Stimulated activated CD4-positive, alpha-beta T cell treated with anti-CD3 and anti-CD28 coated beads, Interleukin-12 subunit alpha, Interleukin-12 subunit beta, amount 100 ng/mL, for 24 hours (primary cell): ENCODE results near the gene ITGB4.
A peak's percentile ranks its signal among the peaks of the same experiment; 100 is the strongest.
"Not testable (repeated sequence)": the region's sequence is repeated elsewhere in the genome, so short reads cannot be mapped to it uniquely, and the experiment has no call there.

Source experiments
- DNase-seq, 2 experiments: peaks; one replicate each; pipeline ENCODE4 v3.0.0-alpha.2; 2020; ENCODE audit warnings: low read depth in 2 of 2

Gene ITGB4

DNA sequence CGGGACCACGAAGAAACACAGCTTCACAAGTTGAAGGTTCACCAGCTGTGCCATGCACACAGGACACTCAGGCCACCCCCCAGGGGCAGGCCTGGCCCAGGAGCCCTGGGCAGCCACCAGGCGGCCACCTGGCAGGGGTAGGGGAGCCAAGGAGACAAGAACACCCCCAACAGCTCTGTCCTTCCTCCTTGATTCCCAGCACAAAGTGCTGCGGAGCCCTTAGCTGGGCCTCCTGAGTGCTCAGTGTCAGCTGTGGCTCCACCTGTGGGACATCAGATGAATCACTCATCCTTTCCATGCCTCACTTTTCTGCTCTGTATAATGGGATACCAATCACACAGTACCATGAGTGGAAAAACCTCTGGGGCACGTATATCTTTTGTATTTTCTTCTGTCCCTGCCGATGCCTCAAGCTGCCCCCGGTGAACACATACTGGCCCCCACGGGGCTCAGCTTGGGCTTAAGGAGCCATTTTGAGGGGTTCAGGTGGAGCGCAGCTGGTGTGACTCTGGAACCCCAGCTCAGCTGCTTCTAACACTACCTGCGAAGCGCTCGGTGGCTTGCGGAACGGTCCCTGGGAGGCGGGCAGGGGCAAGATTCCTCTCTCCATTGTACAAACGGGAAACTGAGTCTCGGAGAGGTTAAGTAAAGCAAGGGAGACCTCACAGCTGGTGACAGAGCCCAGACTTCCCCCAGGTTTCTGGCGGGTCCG, 31.7 kb downstream of the ITGB4 start:
- no peak for DNase-seq

DNA sequence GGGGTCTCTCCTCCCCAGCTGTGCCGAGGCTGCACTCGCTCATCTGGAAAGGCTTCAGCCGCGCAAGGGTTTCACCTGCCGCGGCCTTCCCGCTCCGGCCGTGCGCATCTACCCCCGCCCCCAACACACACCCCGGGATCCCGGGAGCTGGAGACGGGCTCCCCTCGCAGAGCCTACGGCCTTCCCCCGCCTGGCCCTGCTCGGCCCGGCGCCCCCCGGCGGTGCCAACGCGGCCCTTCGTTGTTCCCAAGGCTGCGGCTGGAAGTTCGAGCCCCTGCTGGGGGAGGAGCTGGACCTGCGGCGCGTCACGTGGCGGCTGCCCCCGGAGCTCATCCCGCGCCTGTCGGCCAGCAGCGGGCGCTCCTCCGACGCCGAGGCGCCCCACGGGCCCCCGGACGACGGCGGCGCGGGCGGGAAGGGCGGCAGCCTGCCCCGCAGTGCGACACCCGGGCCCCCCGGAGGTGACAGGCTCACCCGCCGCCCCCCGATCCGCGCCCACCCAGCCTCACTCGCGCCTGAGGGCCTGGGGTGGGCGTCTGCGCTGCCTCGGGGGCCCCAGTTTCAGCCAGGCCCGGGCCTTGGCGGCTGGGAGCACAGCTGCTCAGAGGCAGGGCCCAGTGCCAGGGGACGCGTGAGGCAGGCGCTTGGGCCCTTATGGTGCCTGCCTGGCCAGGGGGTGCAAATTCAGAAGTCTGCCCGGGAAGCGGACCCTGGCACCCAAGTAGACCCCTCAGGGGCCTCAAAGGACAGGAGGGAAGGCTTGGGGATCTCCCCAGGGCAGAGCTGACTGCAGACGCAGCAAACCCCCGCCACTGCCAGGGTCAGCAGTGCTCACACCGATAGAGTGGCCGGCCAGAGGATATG, 32.5 kb downstream of the ITGB4 start:
- peak; percentile 44 to 62 for DNase-seq

DNA sequence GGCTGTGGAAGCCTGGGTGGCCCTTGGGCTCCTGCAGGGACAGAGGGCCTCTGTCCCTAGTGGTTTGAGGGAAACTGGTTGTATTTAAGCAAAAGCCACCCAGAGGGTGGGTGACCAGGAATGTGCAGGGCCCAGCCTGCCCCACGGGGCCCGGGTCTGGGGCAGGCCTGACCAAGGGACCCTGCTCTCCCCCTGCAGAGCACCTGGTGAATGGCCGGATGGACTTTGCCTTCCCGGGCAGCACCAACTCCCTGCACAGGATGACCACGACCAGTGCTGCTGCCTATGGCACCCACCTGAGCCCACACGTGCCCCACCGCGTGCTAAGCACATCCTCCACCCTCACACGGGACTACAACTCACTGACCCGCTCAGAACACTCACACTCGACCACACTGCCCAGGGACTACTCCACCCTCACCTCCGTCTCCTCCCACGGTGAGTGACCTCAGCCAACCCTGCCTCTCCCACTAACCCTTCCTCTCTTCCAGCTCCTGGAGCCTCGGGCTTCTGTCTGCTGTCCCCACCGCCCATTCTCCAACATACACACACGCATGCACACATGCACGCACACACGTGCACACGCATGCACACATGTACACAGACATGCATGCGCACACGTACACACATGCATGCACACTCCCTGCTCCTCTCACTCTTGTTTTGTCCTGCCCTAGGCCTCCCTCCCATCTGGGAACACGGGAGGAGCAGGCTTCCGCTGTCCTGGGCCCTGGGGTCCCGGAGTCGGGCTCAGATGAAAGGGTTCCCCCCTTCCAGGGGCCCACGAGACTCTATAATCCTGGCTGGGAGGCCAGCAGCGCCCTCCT, 33.3 kb downstream of the ITGB4 start:
- no peak for DNase-seq

DNA sequence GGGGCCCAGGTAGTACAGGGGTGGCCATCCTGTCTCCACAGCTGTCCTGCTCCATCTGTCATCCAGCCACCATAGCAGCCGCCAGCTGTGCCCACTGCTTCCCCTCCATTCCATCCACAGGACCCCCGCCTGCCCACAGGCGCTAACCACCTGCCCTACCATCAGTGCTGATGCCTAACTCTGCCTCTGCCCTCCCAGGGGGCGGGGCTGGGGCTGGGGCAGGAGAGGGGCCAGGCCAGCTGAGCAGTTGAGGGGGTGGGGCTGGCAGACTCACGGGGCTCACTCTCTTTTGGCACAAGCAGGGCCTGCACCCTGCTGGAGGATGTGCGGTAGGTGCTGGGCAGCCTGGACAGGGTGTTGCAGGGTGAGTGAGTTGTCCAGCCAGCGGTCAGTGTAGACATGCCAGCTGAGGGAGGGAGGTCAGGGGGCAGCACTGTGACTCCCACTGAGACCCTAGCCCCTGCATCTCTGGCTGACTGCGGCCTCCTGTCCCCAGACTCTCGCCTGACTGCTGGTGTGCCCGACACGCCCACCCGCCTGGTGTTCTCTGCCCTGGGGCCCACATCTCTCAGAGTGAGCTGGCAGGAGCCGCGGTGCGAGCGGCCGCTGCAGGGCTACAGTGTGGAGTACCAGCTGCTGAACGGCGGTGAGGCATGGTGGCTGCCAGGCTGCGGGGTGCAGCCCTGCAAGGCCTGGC, 34.1 kb downstream of the ITGB4 start:
- DNase-seq: no peak

DNA sequence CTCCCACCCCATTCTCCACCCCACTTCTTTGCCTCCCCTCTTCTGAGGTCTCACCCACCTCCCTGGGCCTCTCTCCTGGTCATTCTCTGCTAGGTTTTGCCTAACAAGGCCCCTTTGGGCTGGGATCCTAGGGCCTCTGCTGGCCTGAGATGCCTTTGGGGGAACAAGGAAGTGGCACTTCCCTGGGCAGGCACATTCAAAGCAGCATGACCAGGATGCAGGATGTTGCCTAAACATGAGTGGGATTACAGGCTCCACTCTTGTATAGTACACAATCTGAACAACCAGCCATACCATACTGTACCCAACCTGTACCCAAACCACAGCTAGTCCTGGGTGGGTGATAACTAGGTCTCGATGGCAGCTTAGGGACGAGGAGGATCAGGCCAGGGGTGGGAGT, 34.7 kb downstream of the ITGB4 start:
- no peak for DNase-seq

DNA sequence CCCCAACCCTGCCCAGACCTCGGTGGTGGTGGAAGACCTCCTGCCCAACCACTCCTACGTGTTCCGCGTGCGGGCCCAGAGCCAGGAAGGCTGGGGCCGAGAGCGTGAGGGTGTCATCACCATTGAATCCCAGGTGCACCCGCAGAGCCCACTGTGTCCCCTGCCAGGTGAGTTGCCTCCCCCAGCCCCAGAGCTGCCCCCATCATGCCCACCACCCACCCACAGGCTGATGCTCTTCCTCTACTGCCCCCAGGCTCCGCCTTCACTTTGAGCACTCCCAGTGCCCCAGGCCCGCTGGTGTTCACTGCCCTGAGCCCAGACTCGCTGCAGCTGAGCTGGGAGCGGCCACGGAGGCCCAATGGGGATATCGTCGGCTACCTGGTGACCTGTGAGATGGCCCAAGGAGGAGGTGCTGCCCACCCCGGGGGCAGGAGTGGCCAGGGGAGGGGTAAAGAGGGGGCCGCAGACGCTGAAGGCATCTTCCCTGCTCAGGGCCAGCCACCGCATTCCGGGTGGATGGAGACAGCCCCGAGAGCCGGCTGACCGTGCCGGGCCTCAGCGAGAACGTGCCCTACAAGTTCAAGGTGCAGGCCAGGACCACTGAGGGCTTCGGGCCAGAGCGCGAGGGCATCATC, 35.3 kb downstream of the ITGB4 start:
- no peak for DNase-seq

DNA sequence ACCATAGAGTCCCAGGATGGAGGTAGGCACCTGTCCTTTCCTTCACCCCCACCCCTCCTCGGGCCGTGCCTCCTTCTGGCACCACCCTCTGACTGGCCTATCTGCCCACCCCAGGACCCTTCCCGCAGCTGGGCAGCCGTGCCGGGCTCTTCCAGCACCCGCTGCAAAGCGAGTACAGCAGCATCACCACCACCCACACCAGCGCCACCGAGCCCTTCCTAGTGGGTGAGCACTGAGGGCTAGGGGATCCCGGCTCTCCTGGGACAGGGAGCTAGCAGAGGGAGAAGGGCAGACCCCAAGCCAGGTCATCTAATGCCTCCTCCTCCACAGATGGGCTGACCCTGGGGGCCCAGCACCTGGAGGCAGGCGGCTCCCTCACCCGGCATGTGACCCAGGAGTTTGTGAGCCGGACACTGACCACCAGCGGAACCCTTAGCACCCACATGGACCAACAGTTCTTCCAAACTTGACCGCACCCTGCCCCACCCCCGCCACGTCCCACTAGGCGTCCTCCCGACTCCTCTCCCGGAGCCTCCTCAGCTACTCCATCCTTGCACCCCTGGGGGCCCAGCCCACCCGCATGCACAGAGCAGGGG, 35.9 kb downstream of the ITGB4 start:
- no peak for DNase-seq

DNA sequence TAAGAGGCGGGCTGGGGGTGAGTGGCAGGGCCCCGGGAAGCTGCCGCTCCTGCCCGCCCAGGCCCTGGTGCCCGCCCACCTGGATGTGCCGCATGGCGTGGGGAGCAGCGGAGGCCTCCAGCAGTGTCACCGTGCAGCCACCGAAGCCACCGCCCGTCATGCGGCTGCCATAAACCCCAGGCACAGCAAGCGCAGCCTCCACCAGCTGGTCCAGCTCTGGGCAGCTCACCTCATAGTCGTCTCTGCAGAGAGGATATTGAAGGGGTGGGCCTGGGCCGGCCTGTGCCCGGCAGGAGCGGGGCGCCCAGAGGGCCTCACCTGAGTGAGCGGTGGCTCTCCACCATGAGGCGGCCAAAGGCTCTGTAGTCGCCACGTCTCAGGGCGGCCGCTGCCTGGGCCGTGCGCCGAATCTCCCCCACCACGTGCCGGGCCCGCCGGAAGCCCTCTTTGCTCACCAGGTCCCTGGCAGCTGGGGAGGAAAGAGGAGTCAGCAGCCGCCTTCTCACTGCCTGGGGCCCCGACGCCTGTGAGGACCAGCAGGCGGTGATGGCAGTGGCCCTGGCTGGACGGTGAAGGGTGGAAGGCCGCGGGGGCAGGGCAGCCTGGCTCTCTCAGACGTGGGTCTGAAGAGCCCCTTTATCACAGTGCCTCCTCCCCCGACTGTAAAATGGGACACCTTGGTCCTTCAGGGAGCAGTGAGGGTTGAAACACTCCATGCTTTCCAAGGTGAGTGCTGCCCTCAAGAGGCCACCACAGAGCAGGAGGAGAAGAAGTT, 37.1 kb downstream of the ITGB4 start:
- no peak for DNase-seq

DNA sequence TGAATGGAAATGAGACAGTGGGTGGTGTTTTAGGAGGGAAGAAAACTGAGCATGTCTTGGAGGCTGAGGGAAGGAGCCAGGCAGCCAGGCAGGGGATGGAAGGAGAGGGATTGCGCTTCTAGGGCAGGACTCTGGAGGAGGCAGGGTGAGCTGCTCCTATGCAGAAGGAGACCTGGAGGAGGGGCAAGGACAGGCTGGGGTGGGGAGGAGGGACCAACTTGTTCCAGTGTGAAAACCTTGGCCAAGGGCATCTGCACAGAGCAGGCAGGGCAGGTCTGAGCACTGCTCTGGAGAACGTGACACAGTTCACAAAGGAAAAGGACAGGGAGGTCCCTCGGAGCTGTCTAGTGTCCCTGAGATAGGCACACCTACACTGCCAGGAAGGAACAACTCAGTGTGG, 38.2 kb downstream of the ITGB4 start:
- DNase-seq: no peak

DNA sequence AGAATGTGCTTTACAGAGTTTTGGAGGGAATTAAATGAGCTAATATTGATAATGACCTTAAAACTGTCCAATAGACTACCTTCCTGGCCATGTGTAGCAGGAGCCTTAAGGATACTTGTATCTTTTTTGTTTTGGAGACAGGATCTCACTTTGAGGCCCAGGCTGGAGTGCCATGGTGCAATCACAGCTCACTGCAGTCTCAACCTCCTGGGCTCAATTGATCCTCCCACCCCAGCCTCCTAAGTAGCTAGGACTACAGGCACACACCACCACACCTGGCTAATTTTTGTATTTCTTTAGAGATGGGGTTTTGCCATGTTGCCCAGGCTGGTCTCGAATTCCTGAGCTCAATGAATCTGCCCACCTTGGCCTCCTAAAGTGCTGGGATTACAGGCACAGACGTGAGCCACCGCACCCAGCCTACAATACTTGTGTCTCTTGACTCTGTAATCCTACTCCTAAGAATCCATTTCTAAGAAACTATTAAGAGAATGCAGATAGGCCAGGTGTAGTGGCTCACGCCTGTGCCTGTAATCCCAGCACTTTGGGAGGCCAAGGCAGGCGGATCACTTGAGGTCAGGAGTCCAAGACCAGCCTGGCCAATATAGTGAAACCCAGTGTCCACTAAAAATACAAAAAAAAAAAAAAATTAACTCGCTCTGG, 38.9 kb downstream of the ITGB4 start:
- not testable (repeated sequence) for DNase-seq

DNA sequence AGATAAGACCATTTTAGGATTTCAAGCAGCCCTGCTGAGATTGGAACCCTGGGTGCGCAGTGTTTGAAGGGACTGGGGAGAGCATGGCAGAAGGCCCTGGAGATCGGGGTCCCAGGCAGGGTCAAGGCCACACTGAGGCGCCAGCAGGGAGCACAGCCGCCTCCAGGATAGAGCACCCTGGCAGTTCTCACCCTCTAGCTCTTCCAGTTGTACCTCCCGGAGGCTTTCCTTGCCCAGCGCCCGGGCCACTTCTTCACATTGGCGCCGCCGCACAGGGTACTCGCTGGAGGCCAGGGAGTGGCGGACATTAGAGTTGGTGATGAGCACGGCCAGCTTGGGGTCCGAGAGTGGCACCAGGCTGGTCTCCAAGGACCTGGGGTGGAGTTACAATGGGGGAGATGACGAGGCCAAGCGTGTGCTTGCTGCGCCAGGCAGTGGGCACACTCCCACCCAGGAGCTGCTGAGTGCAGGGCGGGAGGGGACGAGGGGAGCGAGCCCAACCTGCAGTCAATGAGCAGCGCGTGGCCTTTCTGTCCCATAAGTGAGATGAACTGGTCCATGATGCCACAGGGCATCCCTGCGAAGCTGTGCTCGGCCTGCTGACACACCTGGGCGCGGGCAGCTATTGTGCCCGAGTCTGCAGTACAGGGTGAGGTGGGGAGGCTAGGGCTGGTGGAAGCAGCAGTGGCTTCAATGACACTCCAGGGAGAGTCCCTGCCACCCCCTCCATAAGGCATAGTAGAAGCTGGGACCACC, 41.4 kb downstream of the ITGB4 start:
- DNase-seq: no peak

DNA sequence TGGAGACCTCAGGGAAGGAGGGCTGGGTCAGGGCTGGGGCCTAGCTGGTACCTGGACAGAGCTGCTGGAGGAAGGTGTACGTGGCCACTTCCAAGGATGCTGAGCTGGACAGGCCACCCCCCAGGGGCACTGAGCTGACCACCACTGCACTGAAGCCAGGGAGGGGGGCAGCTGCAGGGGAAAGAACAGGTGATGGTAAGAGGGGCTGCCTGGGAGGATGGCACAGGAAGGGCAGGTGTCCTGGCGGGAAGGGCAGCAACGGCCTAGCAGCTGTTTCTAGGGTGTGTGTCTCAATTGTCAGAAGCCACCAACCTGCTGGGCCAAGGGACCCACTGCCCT, 42.0 kb downstream of the ITGB4 start:
- no peak for DNase-seq

DNA sequence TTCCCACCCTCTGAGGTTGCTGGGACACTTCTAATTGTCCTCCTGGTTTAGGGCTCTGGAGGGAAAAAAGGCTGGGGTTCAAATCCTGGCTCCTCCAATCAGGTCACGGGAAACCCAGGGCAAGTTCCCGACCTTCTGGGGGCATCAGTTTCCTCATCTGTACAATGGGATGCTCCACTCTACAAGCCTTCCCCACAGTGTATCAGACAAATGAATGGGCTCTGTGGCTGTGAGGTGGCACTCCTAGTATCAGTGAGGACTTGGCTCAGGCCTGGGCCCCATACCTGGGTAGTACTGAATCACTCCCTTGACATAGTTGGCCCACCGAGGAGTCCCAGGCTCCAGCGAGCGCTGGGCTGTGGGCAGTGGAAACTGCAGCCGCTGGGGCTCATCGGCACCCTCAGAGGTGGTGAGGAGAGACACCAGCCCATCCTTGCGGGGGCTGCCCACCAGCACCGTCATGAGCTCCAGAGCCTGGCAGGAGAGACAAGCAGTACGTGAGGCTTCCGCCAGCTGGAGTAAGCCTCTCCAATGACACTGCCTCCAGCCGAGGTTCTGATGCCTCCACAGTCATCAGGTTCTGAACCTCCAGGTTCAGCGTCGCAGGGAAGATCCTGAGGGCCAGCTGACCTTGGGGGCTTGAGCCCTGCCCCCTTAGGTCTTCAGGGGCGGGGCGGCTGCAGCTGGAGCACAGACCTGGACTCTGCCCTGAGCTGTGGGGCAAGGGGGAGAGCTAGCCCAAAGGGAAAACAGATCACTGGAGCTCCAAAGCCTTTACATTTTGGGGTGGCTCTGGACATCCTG, 42.6 kb downstream of the ITGB4 start:
- DNase-seq: no peak

DNA sequence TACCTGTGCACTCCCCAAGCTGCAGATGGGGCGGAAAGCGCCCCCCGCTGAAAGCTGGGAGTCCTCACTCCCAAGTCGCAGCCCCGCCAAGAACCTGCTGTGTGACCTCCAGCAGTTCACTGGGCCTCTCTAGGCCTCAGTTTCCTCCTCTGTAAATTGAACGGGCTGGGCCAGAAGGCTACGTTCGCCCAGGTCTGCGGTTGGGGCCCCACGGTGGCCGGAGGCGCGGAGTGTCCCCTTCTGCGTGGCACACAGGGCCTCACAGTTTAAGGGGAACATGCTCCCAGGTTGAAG, 43.1 kb downstream of the ITGB4 start:
- no peak for DNase-seq

DNA sequence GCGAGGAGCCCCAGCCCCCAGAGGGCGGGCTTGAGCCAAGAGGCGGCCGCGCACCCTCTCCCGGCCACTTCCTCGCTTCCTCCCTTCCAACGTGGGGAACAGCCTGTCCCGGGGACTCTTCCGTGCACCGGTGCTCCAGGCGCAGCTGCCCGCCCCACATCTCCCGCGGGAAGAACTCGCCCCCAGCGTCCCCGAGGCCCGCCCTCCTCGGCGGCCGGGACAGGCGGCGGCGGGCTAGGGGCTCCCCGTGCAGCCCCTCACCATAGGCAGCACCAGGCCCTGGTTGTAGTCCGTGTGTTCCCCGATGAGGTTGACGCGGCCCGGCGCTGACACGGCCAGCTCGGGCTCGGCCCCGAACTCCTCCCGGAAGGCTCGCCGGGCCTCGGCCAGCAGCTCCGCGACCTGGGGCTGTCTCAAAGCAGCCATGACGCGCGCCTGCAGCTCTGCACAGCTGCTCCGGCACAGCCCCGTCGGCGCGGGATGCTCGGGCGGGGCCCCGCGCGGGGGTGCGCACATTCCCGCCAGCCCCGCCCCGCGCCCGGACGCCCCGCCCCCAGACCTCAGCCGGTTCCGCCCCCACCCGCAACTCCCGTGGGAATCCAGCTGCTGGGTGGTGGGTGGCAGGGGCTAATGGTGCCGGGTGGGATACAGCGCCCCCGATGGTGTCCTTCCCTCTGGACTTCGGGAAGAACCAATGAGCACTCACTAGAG, 43.6 kb downstream of the ITGB4 start, which contains the start of gene GALK1:
Gene GALK1, minus strand, starts transcription at position 482 of the 711 bp plus-strand sequence. Its CDS starts 56 bp downstream, at position 426.
- DNase-seq: peak; percentile 50 to 67

DNA sequence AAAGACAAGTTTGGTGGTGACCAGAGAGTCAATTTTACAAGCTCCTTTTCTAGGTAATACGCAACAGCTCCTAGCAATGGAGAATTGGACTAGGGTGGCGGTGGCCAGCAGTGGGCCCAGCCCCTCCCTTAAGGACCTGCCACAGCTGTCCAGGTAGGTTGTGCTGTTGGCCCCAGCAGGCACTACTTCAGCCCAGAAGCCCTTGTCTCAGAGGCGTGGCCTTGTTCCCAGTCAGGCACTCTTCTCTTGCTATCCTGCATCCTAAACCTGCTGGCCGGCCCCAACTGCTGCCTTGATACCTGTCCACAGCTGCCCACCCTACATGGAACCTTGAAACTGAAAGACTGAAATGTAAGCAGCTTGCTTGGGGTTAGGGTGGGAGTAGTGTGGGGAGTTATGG, 44.7 kb downstream of the ITGB4 start:
- DNase-seq: no peak

DNA sequence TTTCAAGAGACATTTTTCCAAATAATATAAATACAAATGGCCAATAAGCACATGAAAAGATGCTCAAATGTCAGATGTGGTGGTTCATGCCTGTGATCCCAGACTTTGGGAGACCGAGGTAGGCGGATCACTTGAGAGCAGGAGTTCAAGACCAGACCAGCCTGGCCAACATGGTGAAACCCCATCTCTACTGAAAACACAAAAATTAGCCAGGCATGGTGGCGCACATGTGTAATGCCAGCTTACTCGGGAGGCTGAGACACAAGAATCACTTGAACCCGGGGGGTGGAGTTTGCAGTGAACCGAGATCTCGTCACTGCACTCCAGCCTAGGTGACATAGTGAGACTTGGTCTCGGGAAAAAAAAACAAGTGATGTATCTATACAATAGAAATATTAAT, 46.6 kb downstream of the ITGB4 start:
- DNase-seq: no peak

DNA sequence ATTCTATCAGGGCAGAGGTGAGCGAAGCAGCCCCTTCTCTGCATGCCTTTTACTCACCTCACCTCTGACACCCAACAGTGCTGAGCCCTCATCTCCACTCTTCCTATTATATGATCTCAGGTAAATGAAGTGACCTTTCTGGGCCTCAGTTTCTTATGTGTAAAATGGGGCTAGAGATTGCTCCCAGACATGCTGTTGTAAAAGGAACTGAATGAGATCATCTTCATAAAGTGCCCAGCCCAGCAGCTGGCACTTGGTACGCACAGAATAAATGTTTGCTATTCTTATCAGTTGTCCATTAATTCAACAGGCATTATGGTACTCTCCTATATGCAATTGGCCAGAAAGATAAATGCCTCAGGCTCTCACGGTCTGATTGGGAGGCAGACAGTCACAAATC, 48.3 kb downstream of the ITGB4 start:
- no peak for DNase-seq
